Stimulated activated CD4-positive, alpha-beta T cell treated with anti-CD3 and anti-CD28 coated beads, TNF-alpha, amount 100 ng/mL, for 48 hours (primary cell): ENCODE measurements around the gene ARL13A.
"Not testable (repeated sequence)": the region's sequence is repeated elsewhere in the genome, so short reads cannot be mapped to it uniquely, and the experiment has no call there.

ENCODE experiments used
- DNase-seq, 3 donors: peaks; one replicate each; pipeline ENCODE4 v3.0.0-alpha.2; 2020; ENCODE audit warnings: low read depth in 3 of 3

Gene ARL13A

GRCh38 chrX:100969408-100969807 lies at the start of gene ARL13A:
ARL13A (plus strand) TSS chrX:100969708; CDS start chrX:100973690, 3,982 bp downstream.
- no peak for DNase-seq

- DNase-seq, result no peak
Observed at GRCh38 chrX:100924375-100924774, 45.1 kb upstream of the ARL13A start.

- no peak for DNase-seq
Observed at GRCh38 chrX:100926453-100926852, 43.1 kb upstream of the ARL13A start.

GRCh38 chrX:100928660-100929613 lies 40.6 kb upstream of the ARL13A start, which contains the start of gene XKRX:
XKRX (minus strand) TSS chrX:100928917; CDS start chrX:100928304, 613 bp downstream.
- peak in 2 of 3 donors; percentile 21 to 38 for DNase-seq

- DNase-seq, result no peak
Observed at GRCh38 chrX:100931218-100931924, 38.1 kb upstream of the ARL13A start.

GRCh38 chrX:100931925-100932285 lies 37.6 kb upstream of the ARL13A start:
- no peak for DNase-seq

- DNase-seq, result no peak
Observed at GRCh38 chrX:100935767-100936166, 33.7 kb upstream of the ARL13A start.

GRCh38 chrX:100939333-100939732 lies 30.2 kb upstream of the ARL13A start:
- DNase-seq, result no peak

- no peak for DNase-seq
Observed at GRCh38 chrX:100944601-100945000, 24.9 kb upstream of the ARL13A start.

GRCh38 chrX:100946299-100946927 lies 23.1 kb upstream of the ARL13A start:
- no peak for DNase-seq

- DNase-seq, result no peak
Observed at GRCh38 chrX:100948557-100948956, 21.0 kb upstream of the ARL13A start.

GRCh38 chrX:100962811-100963210 lies 6.7 kb upstream of the ARL13A start:
- no peak for DNase-seq

- DNase-seq, result no peak
Observed at GRCh38 chrX:100964362-100964761, 5.1 kb upstream of the ARL13A start.

GRCh38 chrX:100969936-100970335 lies 428 bp downstream of the ARL13A start:
- no peak for DNase-seq

GRCh38 chrX:100973411-100973810 lies 3.9 kb downstream of the ARL13A start:
- no peak for DNase-seq

GRCh38 chrX:100975212-100975611 lies 5.7 kb downstream of the ARL13A start:
- DNase-seq, result no peak

- DNase-seq, result no peak
Observed at GRCh38 chrX:100976211-100976610, 6.7 kb downstream of the ARL13A start.

GRCh38 chrX:100979881-100980607 lies 10.5 kb downstream of the ARL13A start:
- no peak for DNase-seq

GRCh38 chrX:100980608-100981497 lies 11.3 kb downstream of the ARL13A start:
- DNase-seq, result no peak

- DNase-seq, result not testable (repeated sequence)
Observed at GRCh38 chrX:100981498-100981845, 12.0 kb downstream of the ARL13A start.

- DNase-seq, result no peak
Observed at GRCh38 chrX:100984818-100985217, 15.3 kb downstream of the ARL13A start.
